Measurements from ENCODE around the gene ECM1.
A peak's percentile ranks its signal among the peaks of the same experiment; 100 is the strongest.

The ECM1 gene

DNA sequence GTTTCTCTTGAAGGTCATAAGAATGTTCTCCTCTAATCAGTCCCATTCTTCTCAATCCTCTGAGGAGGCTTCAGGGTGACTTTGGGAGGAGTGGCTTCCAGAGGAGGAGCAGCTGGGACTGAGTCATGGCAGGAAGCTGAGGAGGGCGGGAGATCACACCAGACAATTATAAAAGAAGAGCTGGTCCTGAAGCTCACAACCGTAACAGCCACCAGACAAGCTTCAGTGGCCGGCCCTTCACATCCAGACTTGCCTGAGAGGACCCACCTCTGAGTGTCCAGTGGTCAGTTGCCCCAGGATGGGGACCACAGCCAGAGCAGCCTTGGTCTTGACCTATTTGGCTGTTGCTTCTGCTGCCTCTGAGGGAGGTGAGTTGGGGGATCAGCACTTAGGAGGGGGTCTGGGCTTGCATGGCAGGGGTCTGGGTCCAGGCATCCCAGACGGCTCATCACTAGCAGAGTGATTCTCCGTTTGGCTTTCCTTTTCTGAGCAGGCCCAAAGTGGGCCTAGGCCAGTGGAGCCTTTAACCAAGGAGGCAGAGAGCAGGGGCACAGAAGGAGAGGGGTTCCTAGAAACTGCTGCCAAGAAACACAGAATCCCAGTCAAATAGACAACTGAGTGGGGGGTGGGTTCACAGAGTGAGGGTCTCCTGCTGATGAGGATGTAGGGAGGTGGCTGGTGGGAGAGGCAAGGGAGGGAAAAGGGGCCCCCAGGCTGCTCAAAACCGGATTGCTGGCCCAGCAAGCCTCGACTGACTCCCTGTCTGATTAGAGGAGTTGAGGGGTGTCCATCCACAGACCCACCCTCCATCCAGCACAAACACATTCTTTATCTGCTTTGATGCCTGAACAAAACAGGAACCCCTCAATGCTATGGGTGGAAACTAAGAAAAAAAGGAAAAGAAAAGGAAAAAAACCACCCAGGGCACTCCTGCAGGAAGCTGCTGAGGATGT is at the start of gene ECM1:
TSS of gene ECM1 (plus strand) at position 198 of the 953 bp plus-strand sequence. CDS start at position 299, 101 bp downstream.
- DNase-seq = no peak

DNA sequence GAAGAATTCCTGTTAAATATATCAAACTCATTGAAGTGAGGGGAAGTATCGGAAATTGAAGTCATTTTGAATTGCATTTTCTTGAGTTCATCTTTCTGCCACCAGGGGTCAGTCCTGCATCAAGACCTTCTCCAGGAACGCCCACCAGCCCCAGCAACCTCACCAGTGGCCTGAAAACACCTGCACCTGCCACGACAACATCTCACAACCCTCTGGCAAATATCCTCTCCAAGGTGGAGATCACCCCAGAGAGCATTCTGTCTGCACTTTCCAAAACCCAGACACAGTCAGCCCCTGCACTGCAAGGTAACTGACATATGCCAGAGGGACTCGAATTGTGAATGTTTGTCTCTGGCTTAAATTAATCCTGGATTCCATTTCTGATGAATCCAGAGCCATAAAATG is 43.5 kb upstream of the ECM1 start:
- DNase-seq = peak; percentile 42

DNA sequence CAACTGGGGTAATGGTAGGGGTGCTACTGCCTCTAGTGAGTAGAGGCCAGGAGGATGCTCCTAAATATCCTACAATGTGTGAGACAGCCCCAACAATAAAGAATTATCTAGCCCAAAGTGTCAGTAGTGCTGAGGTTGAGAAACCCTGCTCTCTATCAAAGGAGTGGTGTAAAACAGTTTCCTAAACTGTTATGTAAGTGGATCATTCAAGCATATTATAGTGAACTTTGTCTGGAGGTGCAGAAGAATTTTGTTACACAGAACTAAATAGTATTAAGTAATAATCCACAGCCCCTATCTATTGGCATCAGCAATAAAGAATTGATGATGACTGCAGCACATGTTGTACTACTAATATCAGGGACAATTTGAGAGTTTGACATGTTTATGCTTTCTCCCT is 40.9 kb upstream of the ECM1 start:
- no peak for DNase-seq

DNA sequence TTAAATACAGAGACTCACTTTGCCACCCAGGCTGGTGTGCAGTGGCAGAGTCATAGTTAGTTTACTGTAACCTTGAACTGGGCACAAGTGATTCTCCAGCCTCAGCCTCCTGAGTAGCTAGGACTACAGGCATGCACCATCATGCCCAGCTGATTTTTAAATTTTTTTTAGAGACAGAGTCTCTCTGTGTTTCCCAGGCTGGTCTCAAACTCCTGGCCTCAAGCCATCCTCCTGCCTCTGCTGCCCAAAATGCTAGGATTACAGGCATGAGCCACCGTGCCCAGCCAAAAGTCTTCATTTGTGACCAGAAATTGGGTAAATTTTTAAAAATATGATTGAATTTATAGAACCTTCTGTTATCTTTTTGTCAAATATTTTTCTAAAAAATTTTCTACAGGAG is 38.6 kb upstream of the ECM1 start:
- DNase-seq = no peak

DNA sequence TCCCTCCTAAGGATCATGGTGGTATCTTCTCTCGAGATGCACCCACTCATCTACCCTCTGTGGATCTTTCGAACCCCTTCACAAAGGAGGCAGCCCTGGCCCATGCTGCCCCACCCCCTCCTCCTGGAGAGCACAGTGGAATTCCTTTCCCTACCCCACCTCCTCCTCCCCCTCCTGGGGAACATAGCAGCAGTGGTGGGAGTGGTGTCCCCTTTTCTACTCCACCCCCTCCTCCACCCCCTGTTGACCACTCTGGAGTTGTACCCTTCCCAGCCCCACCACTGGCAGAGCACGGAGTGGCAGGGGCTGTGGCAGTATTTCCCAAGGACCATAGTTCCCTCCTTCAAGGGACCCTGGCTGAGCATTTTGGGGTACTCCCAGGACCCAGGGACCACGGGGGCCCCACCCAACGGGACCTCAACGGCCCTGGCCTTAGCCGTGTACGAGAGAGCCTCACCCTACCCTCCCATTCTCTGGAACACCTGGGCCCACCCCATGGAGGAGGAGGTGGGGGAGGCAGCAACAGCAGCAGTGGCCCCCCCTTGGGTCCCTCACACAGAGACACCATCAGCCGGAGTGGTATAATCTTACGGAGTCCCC is 35.2 kb upstream of the ECM1 start:
- DNase-seq = no peak

DNA sequence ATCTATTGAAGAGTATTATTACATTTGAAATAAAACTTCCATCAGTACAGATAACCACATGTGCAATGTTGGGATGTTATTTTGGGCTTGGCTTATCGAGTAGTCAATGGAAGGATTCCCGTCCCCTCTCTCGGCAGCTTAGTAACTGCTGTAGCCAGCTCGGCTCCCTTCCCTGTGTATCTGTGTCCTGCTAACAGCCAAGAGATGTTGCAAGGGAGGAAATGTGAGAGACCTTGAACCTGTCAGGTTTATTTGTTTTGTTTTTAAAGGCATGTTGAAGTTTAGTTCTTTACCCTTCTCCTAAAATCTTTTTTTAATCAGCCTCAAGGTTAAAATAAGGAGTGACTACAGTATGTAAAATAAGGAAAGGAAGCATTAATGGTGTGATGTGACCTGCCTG is 34.2 kb upstream of the ECM1 start:
- no peak for DNase-seq

DNA sequence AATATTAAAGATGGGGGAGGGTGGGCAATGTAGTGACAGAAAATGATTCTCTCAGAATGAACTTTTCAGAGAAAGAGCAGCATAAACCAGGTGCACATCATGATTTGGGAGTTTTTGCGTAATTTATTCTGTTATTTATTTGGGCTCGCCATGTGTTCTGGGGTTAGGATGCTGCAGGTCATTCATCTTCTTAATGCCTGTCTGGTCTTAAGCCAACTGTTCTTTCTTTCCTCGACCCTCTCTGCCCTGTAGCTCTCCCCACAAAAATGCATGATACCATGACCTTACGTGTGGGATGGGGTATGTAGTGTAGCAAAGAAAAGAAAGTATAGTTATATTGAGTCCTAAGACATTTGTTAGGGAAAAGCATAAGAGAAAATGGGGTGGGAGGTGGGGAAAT is 33.0 kb upstream of the ECM1 start:
- DNase-seq = no peak

DNA sequence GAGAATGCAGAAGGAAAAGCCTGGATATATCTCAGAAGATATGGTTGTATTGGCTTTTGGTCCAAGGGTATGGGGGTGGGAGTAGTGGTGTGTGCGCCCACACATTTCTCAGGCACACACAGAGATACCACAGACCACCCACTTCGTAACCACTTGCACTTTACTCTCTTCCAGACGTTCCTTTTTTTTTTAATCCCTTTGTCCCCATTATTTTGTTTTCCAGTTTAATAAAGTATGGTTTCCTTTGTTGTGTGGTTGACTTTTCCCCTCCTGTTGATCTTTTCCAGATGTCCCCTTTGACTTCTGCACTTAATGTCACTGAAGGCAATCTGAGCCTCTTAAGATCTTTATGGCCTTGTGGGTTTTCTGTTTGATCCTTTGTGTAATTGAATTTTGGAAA is 31.2 kb upstream of the ECM1 start:
- DNase-seq = no peak

DNA sequence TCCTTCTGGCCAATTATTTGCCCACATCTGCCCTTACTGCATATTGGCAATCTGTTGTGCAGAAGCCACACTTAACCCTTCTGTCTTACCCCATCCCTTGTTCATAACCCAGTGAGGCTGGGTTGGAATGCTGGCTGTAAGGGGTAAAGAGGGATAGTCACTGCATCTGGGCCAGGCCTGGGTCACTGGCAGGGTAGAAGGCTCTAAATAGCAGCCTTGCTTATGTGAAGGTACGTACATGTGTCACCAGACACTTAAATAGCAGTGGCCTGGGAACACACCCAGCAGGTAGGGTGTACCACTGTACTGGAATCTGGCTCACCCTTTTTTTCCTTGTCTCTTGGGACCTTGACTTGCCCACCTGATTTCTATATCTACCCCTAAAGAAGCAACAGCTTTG is 30.6 kb upstream of the ECM1 start:
- no peak for DNase-seq

DNA sequence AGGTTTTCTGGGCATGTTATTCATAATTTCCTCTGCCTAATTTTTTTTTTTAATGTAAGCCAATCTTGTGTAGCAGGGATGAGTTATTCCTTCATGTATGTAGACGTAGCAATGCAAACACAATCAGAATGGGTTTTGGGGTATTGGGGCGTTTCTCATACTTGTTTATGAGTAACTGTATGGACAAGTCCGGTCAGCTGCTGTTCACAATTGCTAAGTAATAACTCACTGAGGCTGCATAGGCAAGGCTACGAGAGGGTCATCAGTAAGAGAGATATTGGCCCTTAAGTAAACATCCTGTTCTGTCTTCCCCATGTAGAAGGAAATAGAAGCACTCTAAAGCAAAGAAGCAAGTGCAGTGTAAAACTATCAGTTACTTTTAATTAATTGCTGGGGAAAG is 30.2 kb upstream of the ECM1 start:
- DNase-seq = no peak

DNA sequence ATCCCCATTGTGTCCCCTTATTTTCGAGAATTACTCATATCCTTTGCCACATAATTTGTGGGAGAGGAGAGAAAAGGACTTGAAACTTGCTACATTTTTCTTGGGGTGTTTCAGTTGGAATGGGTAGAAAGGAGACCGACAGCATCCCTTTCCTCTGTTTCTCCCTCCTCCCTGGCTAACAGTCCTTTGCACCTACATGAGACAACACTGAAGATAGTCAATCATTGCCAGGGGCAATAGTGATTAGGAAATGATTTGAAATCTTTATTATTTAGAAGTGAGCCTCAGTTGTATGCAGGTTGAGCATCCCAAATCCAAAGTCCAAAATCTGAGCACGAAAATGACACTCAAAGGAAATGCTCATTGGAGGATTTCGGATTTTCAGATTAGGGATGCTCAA is 28.5 kb upstream of the ECM1 start:
- no peak for DNase-seq

DNA sequence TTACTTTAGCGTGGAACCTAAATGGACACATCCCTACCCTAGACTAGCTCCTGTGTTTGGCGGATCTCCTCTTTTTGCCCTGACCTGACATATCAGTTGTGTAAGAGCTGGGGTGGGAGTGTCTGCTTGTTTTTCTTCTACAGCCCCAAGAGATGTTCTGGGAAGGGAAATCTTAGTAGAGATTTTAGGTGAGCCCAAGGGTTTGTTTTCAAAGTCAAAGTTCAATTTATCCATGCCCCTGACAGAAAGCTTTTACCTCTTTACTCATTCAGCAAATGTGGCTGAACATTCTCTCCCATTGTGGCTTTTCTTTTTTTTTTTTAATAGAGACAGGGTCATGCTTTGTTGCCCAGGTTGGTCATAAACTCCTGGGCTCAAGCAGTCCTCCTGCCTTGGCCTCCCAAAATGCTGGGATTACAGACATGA is 28.0 kb upstream of the ECM1 start:
- no peak for DNase-seq

DNA sequence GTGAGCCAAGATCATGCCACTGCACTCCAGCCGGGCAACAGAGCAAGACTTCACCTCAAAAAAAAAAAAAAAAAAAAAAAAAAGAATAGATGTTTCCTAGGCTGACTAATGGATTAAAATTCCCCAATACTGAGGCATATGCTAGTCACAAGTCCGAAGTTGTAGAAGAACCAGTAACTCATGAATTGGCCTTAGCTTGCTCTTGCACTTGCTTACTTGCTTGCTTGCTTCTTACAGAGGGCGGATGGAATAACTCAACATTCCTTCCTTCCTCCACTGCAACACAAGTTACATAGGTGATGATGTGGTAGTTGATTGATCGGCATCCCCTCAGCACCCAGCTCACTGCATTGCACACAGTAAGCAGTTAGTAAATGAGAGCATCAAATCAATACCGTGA is 23.5 kb upstream of the ECM1 start:
- no peak for DNase-seq

DNA sequence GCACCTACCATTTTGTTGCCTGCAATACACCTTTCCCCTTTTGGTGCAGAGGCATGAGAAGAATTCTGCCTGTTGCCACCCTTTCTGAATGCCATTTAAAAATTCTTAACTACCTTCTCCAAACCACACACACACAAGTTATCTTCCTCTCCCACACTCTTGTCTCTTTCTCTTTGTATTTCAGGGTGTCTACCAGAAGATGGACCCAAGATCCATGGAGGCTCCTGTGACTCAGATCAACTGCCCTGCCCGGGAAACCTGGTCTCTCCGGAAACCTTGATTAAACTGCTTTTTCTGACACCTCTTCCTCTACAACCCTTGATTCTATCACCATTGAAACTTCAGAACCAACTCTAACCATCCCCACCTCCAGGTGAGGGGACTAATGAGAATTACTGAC is 23.0 kb upstream of the ECM1 start:
- DNase-seq = no peak

DNA sequence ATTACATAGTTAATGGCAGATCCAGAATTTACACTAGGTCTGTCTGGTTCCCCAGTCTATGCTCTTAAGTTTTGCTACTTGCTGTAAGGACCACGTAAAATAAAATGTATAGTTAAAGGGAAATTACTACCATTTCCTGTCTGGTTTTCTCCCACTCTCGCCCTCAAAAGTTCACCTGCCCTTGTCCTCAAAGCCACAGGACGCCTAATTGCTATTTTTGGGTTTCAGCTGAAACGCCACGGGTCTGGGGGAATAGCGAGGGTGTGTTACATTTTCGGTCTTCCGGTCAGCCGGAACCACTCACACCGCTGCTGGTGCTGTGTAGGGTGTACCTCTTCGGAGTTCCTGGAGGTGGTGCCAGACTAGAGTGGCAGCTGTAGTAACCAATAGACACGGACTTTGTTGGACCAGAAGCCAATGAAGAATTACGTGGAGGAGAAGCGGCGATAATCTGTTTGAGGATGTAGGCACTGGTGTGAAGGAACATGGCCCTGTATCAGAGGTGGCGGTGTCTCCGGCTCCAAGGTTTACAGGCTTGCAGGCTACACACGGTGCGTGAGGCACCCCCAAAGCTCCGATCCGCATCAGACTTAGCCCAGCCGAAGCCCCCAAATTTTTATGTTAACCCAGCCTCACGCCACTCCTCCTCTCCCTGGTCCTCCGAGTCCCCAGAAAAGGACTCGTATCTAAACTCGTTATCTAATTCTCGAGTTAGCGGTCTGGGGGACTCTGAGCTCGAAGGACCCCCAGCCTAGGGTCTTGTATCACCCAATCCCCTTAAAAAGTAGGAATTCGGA is 20.7 kb upstream of the ECM1 start, which contains the start of gene TARS2:
TSS of gene TARS2 (plus strand) at position 454 of the 797 bp plus-strand sequence. CDS start at position 486, 32 bp downstream.
- DNase-seq = peak; percentile 97

DNA sequence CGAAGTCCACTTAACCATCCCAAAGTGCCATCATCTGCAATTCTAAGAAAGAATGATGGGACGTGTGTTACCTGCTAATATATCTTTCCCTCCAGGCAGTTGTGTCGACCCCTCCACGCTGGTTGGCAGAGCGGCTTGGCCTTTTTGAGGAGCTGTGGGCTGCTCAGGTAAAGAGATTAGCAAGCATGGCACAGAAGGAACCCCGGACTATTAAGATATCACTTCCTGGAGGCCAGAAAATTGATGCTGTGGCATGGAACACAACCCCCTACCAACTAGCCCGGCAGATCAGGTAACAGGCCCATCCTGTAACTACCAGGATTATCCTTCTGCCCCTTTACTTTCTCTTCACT is 20.2 kb upstream of the ECM1 start:
- no peak for DNase-seq

DNA sequence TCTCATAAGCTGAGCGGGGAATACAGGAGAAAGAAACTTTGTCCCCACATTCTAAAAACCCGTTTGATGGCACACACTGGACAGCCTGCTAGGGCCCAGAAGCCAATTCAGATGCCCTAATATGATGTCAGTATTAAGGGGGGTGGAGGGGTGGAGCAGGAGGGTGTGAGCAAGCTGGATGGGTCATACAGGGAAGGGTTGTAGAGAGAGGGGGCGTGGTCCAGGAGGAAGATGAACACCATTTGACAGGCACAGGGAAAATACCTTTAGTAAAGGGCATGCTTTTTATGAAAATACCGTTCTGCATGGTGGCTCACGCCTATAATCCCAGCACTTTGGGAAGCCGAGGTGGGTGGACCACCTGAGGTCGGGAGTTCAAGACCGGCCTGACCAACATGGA is 14.7 kb upstream of the ECM1 start:
- DNase-seq = no peak

DNA sequence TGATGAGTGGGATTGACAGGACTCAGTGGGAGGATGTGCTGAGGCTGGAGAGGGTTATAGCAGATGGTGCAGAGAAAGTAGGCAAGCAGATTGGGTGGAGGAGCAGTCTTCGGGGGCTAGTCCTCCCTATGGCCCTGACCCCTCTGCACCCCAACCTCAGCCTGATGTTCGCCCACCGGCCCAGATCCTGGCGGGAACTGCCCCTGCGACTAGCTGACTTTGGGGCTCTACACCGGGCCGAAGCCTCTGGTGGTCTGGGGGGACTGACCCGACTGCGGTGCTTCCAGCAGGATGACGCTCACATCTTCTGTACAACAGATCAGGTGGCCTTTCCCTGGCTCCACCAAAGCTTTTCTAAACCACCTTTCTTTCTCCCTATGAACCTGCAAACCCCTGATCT is 9.6 kb upstream of the ECM1 start:
- DNase-seq = no peak

DNA sequence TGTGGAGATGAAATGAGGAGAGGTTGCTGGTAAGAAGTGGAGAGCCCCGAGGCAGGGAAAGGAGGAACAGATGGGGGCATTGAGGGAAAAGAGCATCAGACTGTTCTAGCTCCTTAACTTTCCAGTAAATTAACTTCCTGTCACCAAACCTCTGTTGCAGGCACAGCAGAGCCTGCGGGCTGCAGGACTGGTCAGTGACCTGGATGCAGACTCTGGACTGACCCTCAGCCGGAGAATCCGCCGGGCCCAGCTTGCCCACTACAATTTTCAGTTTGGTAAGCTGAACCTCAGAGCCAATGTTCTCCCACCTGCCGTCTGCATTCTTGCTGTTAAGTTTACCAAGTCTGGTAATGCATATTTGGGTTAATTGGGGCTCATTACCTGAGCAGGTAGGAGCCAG is 2.5 kb upstream of the ECM1 start:
- DNase-seq = no peak

DNA sequence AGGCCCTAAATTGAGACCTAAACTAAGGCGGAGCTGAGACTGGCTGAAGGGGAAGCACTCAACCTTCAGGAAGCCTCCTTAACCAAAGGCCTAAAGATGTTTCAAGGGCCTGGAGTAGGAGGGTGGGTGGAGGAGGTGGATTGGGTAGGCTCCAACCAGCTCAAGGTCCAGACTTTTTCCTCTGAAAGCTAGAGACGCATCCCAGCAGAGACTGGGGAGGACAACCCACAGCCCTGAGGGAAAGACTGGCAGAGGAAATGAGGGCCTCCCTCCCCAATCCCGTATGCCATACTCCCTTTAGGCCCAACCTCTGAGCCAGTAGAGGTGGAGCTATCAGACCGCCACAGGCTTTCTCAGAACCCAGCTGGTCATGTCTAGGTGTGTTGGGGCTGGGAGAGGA is 1.1 kb downstream of the ECM1 start:
- DNase-seq = no peak

DNA sequence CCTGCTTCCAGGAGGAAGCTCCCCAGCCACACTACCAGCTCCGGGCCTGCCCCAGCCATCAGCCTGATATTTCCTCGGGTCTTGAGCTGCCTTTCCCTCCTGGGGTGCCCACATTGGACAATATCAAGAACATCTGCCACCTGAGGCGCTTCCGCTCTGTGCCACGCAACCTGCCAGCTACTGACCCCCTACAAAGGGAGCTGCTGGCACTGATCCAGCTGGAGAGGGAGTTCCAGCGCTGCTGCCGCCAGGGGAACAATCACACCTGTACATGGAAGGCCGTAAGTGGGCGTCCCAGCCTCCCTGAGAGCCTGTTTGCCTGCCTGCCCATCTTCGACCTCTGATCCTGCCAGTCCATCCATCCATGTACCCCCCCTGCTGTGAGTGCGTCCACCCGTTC is 3.6 kb downstream of the ECM1 start:
- DNase-seq = no peak

DNA sequence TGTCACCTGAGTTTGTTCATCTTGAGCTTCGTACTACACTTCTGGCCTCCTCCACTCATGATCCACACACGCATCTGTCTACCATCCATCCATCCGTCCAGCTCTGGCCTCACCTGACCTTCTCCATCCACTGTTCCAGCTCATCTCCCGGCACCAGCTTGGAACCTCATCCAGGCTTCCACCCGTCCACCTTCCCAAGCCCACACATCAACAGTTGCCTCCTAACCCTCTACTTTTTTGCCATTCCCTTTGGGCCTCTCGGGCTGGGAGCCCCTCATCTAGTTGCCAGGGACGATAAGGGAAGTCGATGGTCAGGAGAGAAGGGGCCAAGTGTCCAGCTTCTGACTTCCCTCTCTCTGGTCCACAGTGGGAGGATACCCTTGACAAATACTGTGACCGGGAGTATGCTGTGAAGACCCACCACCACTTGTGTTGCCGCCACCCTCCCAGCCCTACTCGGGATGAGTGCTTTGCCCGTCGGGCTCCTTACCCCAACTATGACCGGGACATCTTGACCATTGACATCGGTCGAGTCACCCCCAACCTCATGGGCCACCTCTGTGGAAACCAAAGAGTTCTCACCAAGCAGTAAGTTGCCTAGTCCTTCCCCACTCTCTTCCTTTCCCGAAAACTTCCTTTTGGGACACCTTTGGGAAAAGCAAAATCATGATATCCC is 4.2 kb downstream of the ECM1 start:
- DNase-seq = no peak

DNA sequence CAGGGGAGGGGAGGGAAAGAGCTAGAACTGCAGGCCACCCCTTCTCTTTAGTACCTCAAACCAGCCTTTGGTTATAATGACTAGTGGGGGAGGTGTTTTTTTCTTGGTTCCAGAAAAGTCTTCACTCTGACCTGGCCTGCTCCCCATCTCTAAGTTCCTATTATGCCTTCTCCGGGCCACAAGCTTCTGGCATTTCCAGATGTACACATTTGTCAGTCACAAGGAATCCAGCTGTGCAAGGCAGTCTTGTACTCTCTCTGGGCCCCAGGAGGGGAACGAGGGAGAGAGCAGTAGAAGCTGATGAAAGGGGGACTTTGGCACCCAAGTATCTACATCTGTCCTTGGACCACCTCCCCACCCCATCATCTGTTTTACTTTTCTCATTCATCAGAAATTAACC is 4.9 kb downstream of the ECM1 start:
- DNase-seq = no peak
